GM20000 (cell line): ENCODE data around the gene DNER.

Experiments used
- DNase-seq: peaks from one replicate; pipeline ENCODE4 v3.0.0; 2012; ENCODE audit warnings: low spot score
- TF ChIP-seq, protein P1 (sequence below): IDR thresholded peaks from 2 replicates; pipeline ENCODE4 v1.5.1; 2012; ENCODE audit warnings: mild to moderate bottlenecking, control low read depth; ENCODE audit errors: extremely low read depth, missing control alignments

DNER gene

DNA sequence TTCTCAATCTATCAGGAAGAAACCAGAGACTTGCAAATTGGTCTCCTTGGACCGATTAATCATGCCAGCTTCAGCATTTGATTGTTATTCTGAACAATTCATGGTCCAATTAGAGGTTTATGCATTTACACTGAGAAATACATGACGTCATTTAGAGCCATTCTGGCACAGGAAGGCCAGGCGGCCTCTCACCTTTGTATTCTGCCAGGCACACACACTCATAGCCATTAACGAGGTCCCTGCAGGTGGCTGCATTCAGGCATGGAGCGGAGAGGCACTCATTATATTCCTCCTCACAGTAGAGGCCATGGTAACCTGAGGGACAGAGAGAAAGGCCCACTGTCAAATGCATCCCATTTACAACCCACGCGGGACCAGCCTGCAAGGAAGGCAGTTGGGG, 296.4 kb downstream of the DNER start:
- no peak for DNase-seq
- TF ChIP-seq, protein P1, sequence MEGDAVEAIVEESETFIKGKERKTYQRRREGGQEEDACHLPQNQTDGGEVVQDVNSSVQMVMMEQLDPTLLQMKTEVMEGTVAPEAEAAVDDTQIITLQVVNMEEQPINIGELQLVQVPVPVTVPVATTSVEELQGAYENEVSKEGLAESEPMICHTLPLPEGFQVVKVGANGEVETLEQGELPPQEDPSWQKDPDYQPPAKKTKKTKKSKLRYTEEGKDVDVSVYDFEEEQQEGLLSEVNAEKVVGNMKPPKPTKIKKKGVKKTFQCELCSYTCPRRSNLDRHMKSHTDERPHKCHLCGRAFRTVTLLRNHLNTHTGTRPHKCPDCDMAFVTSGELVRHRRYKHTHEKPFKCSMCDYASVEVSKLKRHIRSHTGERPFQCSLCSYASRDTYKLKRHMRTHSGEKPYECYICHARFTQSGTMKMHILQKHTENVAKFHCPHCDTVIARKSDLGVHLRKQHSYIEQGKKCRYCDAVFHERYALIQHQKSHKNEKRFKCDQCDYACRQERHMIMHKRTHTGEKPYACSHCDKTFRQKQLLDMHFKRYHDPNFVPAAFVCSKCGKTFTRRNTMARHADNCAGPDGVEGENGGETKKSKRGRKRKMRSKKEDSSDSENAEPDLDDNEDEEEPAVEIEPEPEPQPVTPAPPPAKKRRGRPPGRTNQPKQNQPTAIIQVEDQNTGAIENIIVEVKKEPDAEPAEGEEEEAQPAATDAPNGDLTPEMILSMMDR: no peak

DNA sequence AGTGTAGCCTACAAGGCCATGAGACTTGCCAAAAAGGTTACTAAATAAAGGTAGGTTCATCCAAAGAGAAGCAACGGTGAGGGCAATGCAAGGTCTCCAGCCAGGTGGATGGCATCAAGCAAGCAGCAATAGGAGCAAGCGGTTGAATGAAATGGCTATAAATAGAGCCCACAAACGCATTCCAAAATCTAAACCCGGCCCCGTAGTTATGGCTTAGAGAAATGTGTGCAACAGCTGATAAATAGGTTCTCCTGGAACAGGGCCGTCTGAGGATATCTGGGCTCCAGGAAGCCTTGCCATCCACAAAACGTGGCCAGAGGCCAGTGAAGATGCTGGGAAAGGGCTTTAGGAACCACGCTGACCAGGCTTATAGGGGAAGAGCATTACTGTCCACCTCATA, 297.2 kb downstream of the DNER start:
- TF ChIP-seq, protein P1: no peak
- DNase-seq: no peak

DNA sequence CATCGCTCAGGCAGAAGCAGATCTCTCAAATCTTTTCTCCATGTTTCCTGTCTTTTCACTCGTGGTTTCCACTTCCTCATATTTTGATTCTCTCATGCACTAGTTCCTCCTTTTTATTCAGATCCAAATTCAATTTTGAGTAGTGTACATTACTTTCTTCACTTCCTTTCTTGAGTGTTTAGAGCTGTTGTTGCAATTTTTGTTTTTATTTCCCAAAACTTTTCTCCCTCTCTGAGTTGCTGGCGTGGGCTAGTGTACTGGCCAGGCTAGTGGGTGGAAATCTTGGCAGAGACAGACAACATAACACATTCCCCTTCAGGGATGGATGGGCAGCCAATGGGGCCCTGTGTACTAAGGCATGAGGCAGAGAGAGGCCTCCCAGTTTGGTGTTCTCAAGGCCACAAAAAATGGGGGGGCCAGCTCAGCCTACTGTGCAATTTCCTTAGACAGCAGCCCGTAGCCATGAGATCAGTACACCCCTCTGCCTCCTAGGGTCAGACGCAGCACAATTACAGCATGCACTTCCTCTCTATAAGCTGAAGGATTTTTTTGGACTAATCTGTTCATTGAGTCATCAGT, 298.1 kb downstream of the DNER start:
- no peak for DNase-seq

DNA sequence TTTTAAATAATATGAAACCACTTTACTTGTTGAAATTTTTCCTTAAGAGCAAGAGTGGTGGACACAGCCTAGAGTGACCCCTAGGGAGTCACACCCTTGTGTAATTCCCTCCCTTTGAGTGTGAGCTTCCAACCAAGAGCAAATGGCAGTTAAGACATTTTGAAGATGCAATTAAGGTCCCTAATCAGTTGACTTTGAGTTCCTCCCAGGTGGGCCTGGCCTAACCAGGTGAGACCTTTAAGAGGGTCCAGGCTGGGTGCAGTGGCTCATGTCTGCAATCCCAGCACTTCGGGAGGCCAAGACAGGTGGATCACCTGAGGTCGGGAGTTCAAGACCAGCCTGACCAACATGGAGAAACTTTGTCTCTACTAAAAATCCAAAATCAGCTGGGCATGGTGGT, 299.7 kb downstream of the DNER start:
- DNase-seq: no peak
- TF ChIP-seq, protein P1: no peak

More for the DNA sequence above, 298.1 kb downstream of the DNER start:
- TF ChIP-seq, protein P1: no peak

DNA sequence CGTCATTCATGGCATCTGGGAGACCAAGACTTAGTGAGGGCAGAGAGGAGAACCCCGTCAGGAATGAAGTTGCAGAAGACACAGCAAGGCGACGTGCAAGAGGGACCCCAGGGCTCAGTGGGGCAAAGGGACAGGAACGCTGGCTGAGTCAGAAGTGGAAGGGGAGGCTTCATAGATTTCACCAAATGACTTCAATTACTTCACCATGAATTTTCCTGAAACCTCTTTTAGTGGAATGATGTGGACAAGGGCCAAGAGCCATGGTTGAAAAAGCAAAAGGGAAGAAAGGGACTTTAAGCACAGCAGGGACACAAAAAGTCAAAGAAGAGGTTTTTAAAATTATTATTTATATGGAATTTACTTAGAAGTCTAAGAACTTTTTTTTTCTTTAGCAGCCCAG, 301.7 kb downstream of the DNER start:
- no peak for DNase-seq
- TF ChIP-seq, protein P1: no peak

DNA sequence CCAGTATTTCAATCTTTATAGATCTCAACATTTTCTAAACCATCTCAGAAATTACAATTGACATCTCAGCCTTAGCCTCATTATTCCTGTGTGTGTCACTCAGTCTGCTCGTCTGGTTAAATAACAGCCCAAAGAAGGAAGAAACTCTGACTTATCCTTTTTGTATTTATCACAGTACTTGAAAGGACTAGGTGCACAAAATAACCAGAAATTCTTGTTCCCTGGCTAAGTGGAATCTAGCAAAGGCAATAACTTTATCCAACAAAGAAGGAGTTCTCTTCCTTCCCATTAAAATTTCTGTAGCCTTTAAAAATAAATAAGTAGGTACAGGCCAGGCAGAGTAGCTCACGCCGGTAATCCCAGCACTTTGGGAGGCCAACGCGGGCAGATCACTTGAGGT, 303.4 kb downstream of the DNER start:
- TF ChIP-seq, protein P1: no peak

DNA sequence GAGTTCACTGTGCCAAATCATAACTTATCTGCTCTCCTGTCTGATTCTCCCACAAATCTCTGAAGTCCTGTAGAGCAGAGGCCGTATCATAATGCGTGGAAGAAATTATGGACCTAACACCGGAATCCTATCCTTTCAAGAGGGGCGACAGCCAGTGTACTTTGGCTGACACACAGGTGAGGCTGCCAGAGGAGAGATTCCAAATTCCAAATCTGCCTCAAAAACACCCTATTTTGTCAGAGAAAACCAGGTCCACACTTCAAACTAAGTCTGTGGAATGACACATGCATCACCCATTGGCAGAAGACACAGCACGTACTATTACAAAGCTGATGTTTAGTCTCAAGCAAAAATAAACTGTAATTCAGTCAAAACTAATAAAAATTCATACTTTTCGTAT, 304.1 kb downstream of the DNER start:
- no peak for DNase-seq
- TF ChIP-seq, protein P1: no peak

More for the DNA sequence above, 303.4 kb downstream of the DNER start:
- no peak for DNase-seq
